ENCODE measurements around the gene GPC4. TPM values are rescaled to one million over a fixed set of nuclear protein-coding genes. Genes with fewer than 3 reads are reported as not detected.

The GPC4 gene
- total and polyA plus RNA-seq, 2 experiments from 2014 or later: 124 to 183 TPM

DNA sequence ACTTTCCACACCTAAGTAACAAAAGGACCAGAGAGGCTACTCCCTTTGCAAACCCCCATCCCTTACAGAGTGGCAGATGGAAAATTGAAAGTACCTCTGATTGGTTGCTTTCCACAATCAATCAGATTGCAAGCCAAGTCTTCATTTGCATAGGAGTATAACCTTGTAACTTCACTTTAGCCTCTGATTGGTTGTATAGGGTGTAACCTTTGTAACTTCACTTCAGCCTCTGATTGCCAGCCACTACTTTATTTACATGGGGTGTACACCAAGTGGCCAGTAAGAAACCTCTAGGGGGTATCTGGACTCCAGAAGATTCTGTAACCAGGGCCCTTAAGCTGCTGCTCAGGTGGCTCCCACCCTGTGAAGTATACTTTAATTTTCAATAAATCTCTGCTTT lies 48.6 kb downstream of the GPC4 start (continued):
- TF ChIP-seq, protein P1, sequence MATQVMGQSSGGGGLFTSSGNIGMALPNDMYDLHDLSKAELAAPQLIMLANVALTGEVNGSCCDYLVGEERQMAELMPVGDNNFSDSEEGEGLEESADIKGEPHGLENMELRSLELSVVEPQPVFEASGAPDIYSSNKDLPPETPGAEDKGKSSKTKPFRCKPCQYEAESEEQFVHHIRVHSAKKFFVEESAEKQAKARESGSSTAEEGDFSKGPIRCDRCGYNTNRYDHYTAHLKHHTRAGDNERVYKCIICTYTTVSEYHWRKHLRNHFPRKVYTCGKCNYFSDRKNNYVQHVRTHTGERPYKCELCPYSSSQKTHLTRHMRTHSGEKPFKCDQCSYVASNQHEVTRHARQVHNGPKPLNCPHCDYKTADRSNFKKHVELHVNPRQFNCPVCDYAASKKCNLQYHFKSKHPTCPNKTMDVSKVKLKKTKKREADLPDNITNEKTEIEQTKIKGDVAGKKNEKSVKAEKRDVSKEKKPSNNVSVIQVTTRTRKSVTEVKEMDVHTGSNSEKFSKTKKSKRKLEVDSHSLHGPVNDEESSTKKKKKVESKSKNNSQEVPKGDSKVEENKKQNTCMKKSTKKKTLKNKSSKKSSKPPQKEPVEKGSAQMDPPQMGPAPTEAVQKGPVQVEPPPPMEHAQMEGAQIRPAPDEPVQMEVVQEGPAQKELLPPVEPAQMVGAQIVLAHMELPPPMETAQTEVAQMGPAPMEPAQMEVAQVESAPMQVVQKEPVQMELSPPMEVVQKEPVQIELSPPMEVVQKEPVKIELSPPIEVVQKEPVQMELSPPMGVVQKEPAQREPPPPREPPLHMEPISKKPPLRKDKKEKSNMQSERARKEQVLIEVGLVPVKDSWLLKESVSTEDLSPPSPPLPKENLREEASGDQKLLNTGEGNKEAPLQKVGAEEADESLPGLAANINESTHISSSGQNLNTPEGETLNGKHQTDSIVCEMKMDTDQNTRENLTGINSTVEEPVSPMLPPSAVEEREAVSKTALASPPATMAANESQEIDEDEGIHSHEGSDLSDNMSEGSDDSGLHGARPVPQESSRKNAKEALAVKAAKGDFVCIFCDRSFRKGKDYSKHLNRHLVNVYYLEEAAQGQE (IDR thresholded peaks at IDR 0.05; ENCODE audit: unreplicated experiment): no peak
- TF ChIP-seq, protein P2, sequence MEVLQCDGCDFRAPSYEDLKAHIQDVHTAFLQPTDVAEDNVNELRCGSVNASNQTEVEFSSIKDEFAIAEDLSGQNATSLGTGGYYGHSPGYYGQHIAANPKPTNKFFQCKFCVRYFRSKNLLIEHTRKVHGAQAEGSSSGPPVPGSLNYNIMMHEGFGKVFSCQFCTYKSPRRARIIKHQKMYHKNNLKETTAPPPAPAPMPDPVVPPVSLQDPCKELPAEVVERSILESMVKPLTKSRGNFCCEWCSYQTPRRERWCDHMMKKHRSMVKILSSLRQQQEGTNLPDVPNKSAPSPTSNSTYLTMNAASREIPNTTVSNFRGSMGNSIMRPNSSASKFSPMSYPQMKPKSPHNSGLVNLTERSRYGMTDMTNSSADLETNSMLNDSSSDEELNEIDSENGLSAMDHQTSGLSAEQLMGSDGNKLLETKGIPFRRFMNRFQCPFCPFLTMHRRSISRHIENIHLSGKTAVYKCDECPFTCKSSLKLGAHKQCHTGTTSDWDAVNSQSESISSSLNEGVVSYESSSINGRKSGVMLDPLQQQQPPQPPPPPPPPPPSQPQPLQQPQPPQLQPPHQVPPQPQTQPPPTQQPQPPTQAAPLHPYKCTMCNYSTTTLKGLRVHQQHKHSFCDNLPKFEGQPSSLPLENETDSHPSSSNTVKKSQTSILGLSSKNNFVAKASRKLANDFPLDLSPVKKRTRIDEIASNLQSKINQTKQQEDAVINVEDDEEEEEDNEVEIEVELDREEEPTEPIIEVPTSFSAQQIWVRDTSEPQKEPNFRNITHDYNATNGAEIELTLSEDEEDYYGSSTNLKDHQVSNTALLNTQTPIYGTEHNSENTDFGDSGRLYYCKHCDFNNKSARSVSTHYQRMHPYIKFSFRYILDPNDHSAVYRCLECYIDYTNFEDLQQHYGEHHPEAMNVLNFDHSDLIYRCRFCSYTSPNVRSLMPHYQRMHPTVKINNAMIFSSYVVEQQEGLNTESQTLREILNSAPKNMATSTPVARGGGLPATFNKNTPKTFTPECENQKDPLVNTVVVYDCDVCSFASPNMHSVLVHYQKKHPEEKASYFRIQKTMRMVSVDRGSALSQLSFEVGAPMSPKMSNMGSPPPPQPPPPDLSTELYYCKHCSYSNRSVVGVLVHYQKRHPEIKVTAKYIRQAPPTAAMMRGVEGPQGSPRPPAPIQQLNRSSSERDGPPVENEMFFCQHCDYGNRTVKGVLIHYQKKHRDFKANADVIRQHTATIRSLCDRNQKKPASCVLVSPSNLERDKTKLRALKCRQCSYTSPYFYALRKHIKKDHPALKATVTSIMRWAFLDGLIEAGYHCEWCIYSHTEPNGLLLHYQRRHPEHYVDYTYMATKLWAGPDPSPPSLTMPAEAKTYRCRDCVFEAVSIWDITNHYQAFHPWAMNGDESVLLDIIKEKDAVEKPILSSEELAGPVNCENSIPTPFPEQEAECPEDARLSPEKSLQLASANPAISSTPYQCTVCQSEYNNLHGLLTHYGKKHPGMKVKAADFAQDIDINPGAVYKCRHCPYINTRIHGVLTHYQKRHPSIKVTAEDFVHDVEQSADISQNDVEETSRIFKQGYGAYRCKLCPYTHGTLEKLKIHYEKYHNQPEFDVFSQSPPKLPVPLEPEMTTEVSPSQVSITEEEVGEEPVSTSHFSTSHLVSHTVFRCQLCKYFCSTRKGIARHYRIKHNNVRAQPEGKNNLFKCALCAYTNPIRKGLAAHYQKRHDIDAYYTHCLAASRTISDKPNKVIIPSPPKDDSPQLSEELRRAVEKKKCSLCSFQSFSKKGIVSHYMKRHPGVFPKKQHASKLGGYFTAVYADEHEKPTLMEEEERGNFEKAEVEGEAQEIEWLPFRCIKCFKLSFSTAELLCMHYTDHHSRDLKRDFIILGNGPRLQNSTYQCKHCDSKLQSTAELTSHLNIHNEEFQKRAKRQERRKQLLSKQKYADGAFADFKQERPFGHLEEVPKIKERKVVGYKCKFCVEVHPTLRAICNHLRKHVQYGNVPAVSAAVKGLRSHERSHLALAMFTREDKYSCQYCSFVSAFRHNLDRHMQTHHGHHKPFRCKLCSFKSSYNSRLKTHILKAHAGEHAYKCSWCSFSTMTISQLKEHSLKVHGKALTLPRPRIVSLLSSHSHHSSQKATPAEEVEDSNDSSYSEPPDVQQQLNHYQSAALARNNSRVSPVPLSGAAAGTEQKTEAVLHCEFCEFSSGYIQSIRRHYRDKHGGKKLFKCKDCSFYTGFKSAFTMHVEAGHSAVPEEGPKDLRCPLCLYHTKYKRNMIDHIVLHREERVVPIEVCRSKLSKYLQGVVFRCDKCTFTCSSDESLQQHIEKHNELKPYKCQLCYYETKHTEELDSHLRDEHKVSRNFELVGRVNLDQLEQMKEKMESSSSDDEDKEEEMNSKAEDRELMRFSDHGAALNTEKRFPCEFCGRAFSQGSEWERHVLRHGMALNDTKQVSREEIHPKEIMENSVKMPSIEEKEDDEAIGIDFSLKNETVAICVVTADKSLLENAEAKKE (CRISPR knock-in tag; IDR thresholded peaks at IDR 0.05): no peak
- no peak for TF ChIP-seq NANOG (IDR thresholded peaks at IDR 0.05; ENCODE audit: borderline replicate concordance)
- TF ChIP-seq POLR2AphosphoS5 (IDR thresholded peaks at IDR 0.05; ENCODE audit: low read depth): no peak
- no peak for TF ChIP-seq ZNF114 (CRISPR knock-in tag; IDR thresholded peaks at IDR 0.05)

All from GM23338 (cell line).